NCI-H1436 treated with DMSO at 0.1 percent for 48 hours (cell line): ENCODE data around the gene TRAPPC2.

Experiments used
- DNase-seq: peaks from one replicate; lab custom pipeline; 2025; lab: John Stamatoyannopoulos, UW

Gene TRAPPC2

DNA sequence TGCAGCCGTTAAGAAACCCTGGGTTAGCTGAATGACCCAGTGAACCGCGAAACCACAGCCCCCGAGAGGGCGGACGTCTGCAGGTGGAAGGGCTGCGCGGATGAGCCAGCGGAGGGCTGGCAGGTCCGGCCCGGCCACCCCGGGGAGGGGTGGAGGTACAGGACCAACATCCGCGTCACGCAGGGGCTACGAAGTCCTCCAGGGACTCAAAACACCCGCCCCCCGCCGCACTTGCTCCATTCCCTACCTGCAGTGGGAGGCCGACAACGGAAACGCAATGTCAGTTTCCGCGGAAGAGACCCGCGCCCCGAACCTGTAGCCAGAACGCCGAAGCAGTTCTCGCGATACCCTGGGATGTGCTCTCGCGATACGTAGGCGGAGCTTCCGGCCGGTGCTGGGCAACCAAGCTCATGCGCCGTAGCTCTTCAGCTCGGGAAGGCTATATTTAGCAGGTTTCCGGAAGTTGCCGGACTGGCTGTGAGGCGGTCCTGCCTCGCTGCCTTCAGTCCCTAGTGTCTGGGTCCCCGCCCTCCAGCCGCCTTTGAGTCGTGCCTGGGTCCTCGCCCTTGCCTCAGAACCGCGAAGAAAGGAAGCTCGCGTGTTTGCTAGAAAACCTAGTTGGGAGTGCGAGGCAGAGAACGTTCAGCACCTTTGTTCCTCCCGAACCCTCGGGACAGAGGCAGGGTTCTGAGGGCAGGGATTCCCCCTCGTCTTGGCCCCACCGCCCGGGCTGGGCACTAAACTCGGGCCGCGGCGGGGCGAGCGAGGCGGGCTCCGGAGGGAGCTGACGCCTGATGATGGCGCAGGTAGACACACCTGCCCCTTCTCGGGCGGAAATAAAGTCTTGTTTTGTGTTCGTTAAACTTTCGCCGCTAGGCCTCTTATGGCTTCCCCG, at the start of gene TRAPPC2, which contains the start of gene OFD1:
Gene TRAPPC2, minus strand, starts transcription at position 343 of the 895 bp plus-strand sequence. CDS start 14,657 bp downstream, outside the sequence.
Gene OFD1, plus strand, starts transcription at position 471 of the 895 bp plus-strand sequence. Its CDS starts 324 bp downstream, at position 795.
- peak; percentile 65 for DNase-seq

- no peak for DNase-seq
Measured at GRCh38 chrX:13780868-13781427, 46.5 kb upstream of the TRAPPC2 start.

DNA sequence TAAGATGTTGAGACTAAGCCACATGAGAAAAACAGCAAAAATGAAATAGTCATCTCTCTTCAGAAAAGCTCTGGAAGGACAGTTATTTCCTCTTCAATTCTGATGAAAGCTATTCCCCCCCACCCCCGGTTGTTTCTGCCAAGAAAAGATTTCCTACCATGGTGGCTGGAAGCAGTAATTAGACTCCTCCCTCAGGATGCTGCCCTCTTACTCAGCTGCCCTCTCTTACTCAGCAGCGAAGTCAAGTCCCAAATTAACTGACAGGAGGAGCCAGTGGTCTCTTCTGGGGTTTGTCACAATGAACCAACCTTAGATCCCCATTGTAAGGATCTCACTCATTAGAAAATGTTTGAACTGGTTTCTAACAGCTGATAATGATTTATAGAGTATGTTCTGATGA, 44.5 kb upstream of the TRAPPC2 start:
- DNase-seq: no peak

GRCh38 chrX:13776387-13776786, 42.0 kb upstream of the TRAPPC2 start:
- DNase-seq: no peak

DNA sequence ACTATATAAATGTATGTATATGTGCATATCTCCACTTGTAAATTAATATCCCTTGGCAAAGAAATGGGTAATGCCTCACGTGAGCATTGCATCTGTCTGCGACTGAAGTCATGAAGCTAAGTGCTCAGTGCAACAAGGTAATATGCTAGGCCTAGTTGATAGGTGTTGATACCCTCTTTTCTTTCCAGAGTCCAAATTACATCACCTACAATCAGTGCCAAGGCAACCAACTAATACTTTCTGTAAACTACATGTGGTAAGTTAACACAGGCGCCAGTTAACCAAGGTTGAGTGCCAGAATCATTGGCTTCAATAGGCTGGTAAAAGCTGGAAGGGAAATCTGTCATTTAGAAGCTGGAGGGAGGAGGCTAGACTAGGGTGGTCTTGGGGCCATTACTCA, 41.4 kb upstream of the TRAPPC2 start:
- DNase-seq: no peak

DNA sequence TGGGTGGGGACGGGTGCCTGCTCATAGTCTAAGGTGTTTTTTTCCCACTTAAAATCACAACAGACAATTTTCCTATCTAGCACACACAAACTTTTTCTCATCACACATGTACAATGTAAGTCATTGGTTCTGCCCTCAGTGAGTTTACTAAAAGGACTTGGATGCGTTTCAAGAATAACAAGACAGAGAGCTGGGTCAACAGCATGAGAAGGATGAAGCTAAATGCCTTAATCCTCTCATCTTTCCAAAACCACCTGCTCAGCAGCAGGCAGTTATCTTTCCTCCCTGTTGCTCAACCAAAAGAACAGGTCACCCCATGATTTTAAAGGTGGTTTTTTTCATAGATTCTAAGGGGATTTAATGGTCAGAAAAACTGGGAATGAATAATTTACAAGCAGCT, 40.3 kb upstream of the TRAPPC2 start:
- no peak for DNase-seq

GRCh38 chrX:13770013-13770535, 35.7 kb upstream of the TRAPPC2 start:
- no peak for DNase-seq

GRCh38 chrX:13768939-13769338, 34.5 kb upstream of the TRAPPC2 start:
- no peak for DNase-seq

DNA sequence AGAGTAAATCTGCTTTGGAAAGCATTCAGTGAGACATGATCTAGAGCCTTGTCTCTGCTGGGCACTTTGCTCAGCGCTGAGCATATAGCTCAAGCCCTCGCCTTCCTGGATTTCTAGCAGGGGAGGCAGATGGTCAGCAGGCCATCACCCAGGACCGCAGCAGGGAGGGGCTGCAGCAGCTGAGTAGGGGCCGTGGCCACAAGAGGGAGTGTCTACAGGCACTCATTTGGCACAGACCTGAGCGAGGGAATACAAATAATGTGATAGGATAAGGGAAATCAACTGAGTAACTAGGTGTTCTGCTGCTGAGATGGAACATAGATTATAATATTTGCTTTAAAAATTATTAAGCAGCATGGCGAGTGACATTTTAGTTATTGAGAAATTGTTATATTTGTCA, 30.3 kb upstream of the TRAPPC2 start:
- no peak for DNase-seq

- DNase-seq: no peak
Measured at GRCh38 chrX:13764281-13764680, 29.9 kb upstream of the TRAPPC2 start.

DNA sequence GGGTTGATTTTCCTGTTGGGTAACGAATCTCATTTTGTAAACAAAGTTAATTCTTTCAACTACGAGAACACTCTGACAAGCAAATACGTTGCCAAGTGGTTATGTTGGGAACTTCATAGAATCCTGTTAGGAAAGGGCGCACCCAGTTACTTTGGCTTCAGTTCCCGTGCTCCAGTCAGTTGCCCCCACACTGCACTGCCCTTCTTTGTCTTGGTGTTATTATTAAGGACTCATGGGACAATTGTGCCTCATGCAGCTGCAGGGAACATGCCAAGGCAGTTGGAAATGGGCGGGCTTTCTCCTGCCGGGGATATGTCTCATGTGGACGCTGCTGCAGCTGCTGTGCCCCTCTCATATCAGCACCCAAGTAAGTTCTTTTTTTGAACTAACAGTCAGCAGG, 29.1 kb upstream of the TRAPPC2 start:
- DNase-seq: no peak

GRCh38 chrX:13761606-13762414, 27.4 kb upstream of the TRAPPC2 start:
- DNase-seq: no peak

GRCh38 chrX:13760426-13760825, 26.0 kb upstream of the TRAPPC2 start:
- DNase-seq: no peak

DNA sequence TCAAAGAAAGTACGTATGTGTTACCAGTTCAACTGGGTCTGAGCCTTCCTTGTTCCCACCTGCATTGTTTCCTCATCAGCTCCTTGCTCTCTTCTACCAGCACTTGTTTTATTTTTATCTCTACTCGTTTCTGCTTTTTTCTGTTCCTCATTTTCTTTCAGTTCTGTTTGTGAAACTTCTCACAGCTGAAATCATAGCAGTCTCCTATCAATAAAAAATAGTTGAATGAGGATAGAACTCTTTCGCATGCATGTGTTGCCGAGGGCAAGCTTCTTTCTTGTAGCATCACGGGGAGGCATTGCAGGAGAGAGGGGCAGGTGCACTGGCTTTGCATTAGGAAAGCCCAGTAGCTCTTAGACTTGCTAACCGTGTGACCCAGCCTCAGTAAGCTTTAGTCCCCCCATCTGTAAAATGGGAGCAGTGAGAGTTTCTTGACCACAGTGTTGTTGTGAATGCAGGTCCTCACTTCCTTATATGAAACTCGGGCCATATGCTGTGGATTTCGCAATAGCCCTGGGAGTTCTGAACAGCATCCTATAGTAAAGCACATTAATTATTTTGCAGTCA, 24.8 kb upstream of the TRAPPC2 start:
- no peak for DNase-seq

- DNase-seq: no peak
Measured at GRCh38 chrX:13756381-13756780, 22.0 kb upstream of the TRAPPC2 start.

- no peak for DNase-seq
Measured at GRCh38 chrX:13755254-13755653, 20.8 kb upstream of the TRAPPC2 start.

- DNase-seq: no peak
Measured at GRCh38 chrX:13754765-13755164, 20.3 kb upstream of the TRAPPC2 start.

- no peak for DNase-seq
Measured at GRCh38 chrX:13752646-13753045, 18.2 kb upstream of the TRAPPC2 start.

DNA sequence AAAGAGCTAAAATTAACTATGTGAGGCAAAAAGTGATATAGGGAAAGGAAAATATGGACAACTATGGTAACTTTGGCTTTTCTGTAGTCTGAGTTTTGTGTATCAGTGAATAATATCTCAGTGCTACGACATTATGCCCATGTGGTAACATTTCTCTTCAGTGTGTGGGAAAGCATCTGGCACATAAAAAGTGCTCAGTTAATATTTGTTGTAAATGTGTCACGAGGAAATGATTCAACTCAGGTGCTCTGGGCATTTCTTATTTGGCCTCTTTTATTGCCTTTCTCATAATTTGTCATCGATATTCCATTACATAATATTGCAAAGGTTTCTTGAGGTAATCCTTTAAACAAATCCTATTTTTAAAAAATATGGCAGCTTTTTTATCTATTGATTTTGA, 17.7 kb upstream of the TRAPPC2 start:
- no peak for DNase-seq

DNA sequence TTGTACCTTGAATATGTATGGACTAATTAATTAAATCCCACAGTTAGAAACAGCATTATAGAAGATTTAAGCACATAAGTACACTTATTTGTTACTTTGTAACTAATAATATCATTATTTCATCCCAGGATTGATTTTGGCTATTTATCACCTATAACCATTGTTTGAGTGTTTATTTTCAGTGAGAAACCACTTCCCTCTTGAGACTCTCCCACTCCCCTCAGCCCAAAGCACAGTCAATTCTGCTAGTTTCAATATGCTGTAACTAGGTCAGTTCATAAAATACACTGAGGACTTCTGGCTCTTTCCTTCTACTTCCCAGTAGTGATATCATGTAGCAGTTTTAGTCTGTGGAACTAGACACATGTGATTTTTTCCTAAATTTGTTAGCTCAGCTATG, 16.4 kb upstream of the TRAPPC2 start:
- no peak for DNase-seq

GRCh38 chrX:13750204-13750603, 15.8 kb upstream of the TRAPPC2 start:
- no peak for DNase-seq

- no peak for DNase-seq
Measured at GRCh38 chrX:13748486-13748885, 14.1 kb upstream of the TRAPPC2 start.
